Keratinocyte (primary cell): ENCODE measurements around the gene ZNF248.

ENCODE experiments used
- CTCF ChIP-seq, 3 experiments: IDR thresholded peaks in 1 of 3; conservative IDR thresholded peaks in 1 of 3; optimal IDR thresholded peaks in 1 of 3; 2 replicates in 2 of 3; 3 replicates in 1 of 3; pipeline versions ENCODE3 to v1.5.1; 2011; ENCODE audit warnings: low read length in 3 of 3, mild to moderate bottlenecking in 3 of 3, moderate library complexity in 2 of 3, control low read depth in 1 of 3, inconsistent platforms in 1 of 3; ENCODE audit not compliant: insufficient read depth in 2 of 3; ENCODE audit errors: extremely low read depth in 1 of 3
- EZH2 ChIP-seq: IDR thresholded peaks from one replicate; pipeline ENCODE4 v1.6.1; 2012; ENCODE audit warnings: inconsistent platforms, mild to moderate bottlenecking, low read length, moderate library complexity

- TF ChIP-seq CTCF (optimal IDR thresholded peaks at IDR 0.05 in 1 of 3, IDR thresholded peaks at IDR 0.05 in 1 of 3, conservative IDR thresholded peaks at IDR 0.05 in 1 of 3; ENCODE audit: extremely low read depth in 1 of 3, insufficient read depth in 2 of 3, low read length in 3 of 3) (no peak), EZH2 (no peak)
Measured at GRCh38 chr10:37752334-37752875, 105.0 kb downstream of the ZNF248 start.
